Skeletal muscle tissue (tissue), 4 donors: ENCODE measurements around the gene TGFBR2. TPM values are rescaled to one million over a fixed set of nuclear protein-coding genes. Genes with fewer than 3 reads are reported as not detected.
"Not testable (repeated sequence)": the region's sequence is repeated elsewhere in the genome, so short reads cannot be mapped to it uniquely, and the experiment has no call there.

Source experiments
- H3K27ac ChIP-seq: one replicate; pipeline ENCODE4 v1.7.0; 2013; ENCODE audit warnings: mild to moderate bottlenecking, low read depth, low read length, inconsistent platforms
- H3K27me3 ChIP-seq, 3 donors: one replicate each; pipeline ENCODE4 v1.7.0; 2013; ENCODE audit warnings: low read length in 3 of 3; ENCODE audit not compliant: control insufficient read depth in 3 of 3, insufficient read depth in 3 of 3
- H3K36me3 ChIP-seq, 3 donors: one replicate each; pipeline ENCODE4 v1.7.0; 2013; ENCODE audit warnings: low read length in 3 of 3; ENCODE audit not compliant: control insufficient read depth in 3 of 3, insufficient read depth in 3 of 3
- H3K4me1 ChIP-seq, 3 donors: one replicate each; pipeline ENCODE4 v1.7.0; 2013; ENCODE audit warnings: low read length in 3 of 3, mild to moderate bottlenecking in 3 of 3; ENCODE audit not compliant: control insufficient read depth in 3 of 3, insufficient read depth in 3 of 3
- H3K4me3 ChIP-seq, 3 donors: one replicate each; pipeline ENCODE4 v1.7.0; 2013; ENCODE audit warnings: low read length in 3 of 3
- H3K9ac ChIP-seq, 3 donors: one replicate each; pipeline ENCODE4 v1.7.0; 2013; ENCODE audit warnings: low read length in 3 of 3, mild to moderate bottlenecking in 3 of 3, moderate library complexity in 2 of 3, low read depth in 1 of 3
- H3K9me3 ChIP-seq, 3 donors: one replicate each; pipeline ENCODE4 v1.7.0; 2013; ENCODE audit warnings: low read length in 3 of 3; ENCODE audit not compliant: control insufficient read depth in 3 of 3
- total RNA-seq: library from RNA; depleted of rRNA; stranded (reverse); fragments of >200 nt; gene quantifications from one replicate; pipeline ENCODE4 v1.2.3, GENCODE V29; 2014
- donor health status: Osteomylitis.

Gene TGFBR2
- total RNA-seq, 1 donor from 2014 or later, result 44.9 TPM

DNA sequence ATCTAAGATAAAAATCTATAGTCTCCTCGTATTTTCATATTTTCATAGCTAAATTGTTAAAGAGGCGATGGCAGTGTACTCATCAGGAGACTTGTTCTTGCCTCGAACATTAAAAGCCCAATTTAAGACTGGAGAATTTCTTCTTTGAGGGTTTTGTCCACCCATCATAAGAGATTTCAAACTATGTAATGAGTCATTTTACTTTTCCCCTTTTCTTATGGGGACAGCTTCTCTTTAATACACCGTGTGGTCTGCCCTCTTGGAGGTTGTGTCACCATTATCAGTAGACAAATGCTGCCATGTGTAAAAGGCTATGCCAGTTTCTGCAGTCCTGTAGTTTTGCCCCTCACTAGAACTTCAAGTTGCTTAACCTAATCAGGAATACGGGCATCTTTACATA, 16.9 kb downstream of the TGFBR2 start:
- no peak overlapping the region for H3K4me3 ChIP-seq
- H3K9me3 ChIP-seq, result no peaks in the 10 kb centered on the region
- H3K27ac ChIP-seq, result no peak overlapping the region
- no peaks in the 10 kb centered on the region for H3K27me3 ChIP-seq
- H3K4me1 ChIP-seq, result peaks cover 14 to 38% (median 23%) of the 10 kb centered on the region in 3 donors
- no peak overlapping the region for H3K9ac ChIP-seq
- H3K36me3 ChIP-seq, result no peaks in the 10 kb centered on the region

GRCh38 chr3:30624480-30624879, 18.1 kb downstream of the TGFBR2 start:
- not testable (repeated sequence) for H3K9ac ChIP-seq, H3K9me3 ChIP-seq, H3K27ac ChIP-seq, H3K36me3 ChIP-seq, H3K4me3 ChIP-seq, H3K27me3 ChIP-seq
- peaks cover 24 to 45% (median 27%) of the 10 kb centered on the region in 3 donors for H3K4me1 ChIP-seq

GRCh38 chr3:30625541-30626438, 19.4 kb downstream of the TGFBR2 start:
- Histone ChIP-seq H3K36me3 (no peaks in the 10 kb centered on the region), H3K4me3 (no peak overlapping the region), H3K4me1 (peaks cover 27 to 53% (median 37%) of the 10 kb centered on the region in 3 donors), H3K9me3 (peaks cover 0 to 2% (median 0%) of the 10 kb centered on the region in 3 donors), H3K27ac (peak overlapping the region; percentile 48), H3K9ac (no peak overlapping the region), H3K27me3 (no peaks in the 10 kb centered on the region)

DNA sequence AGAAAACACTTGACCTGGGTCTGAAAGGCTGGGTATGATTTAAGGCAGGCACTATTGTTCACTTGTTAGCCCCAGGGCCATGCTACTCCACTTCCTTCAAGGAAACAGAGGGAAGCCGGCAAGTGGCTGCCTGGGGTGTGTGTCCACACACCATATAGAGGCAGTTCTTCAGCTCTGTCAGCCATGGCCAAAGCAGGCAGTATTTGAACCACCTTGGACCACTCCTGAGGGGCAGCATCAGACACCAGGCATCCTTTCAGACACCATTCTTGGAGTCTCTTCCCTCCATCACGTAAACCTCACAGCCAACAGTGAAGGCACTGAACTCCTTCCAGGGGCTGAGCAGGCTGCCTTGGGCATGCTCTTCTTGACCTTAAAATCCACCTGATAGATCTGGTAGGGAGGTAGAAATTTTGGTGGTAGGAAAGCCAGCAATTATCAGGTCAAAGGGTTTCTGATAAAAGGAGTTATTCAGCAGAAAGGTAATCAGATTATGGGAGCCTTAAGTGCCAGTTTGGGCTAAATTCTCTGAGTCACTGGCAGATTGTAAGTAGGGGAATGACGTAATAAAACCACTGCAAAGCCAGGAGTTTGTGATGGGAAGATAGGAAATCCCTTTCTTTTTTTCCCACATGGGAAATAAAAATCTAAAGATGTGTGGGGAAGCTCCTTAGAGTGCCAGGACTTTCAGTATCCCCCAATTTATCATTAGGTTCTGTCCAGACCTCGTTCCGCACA, 20.2 kb downstream of the TGFBR2 start:
- Histone ChIP-seq H3K36me3 (no peaks in the 10 kb centered on the region), H3K27me3 (no peaks in the 10 kb centered on the region), H3K9ac (no peak overlapping the region), H3K27ac (peak overlapping the region; percentile 48), H3K9me3 (peaks cover 0 to 2% (median 0%) of the 10 kb centered on the region in 3 donors), H3K4me1 (peaks cover 27 to 57% (median 41%) of the 10 kb centered on the region in 3 donors), H3K4me3 (no peak overlapping the region)

DNA sequence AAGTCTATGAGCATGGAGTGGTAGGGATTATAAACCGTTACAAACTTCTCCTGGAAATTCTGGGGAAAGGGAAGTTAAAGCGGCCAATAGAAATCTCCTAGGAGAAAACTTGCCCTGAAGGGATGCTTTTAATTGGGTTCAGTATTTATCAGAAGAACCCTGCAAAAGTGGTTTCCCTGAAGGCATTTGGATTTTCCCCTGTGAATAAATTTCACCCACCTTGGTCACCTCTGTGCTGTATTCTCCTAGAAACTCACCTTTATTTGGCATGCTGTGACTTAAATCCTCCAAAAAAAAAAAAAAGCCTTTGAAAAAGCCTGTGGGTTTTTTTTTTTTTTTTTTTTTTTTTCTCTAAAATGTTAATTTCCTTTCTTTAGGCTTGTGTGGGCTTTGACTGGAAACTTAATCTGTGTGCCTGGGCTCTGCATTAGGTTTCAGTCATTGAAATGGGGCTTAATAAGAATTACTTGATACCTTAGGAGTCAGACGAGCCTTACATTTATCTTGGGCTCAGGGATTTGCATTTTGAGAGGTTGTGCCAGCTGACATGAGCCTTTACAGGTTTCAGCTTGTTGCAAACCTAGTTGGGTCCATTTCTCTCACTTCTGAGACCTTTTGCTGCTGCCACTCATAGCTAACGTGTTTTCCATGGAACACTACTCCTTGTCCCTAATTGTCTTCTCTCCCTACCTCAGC, 22.0 kb downstream of the TGFBR2 start:
- Histone ChIP-seq H3K36me3 (no peaks in the 10 kb centered on the region), H3K9ac (no peak overlapping the region), H3K4me1 (peaks cover 29 to 63% (median 53%) of the 10 kb centered on the region in 3 donors), H3K27ac (peak overlapping the region; percentile 59), H3K27me3 (no peaks in the 10 kb centered on the region), H3K9me3 (peaks cover 0 to 2% (median 0%) of the 10 kb centered on the region in 3 donors), H3K4me3 (peak overlapping the region in 1 of 3 donors; percentile 18)

GRCh38 chr3:30628901-30629590, 22.6 kb downstream of the TGFBR2 start:
- peak overlapping the region; percentile 59 for H3K27ac ChIP-seq
- peak overlapping the region in 1 of 3 donors; percentile 18 for H3K4me3 ChIP-seq
- peaks cover 27 to 70% (median 53%) of the 10 kb centered on the region in 3 donors for H3K4me1 ChIP-seq
- no peaks in the 10 kb centered on the region for H3K27me3 ChIP-seq
- no peaks in the 10 kb centered on the region for H3K36me3 ChIP-seq
- peaks cover 0 to 2% (median 0%) of the 10 kb centered on the region in 3 donors for H3K9me3 ChIP-seq
- H3K9ac ChIP-seq, result no peak overlapping the region

DNA sequence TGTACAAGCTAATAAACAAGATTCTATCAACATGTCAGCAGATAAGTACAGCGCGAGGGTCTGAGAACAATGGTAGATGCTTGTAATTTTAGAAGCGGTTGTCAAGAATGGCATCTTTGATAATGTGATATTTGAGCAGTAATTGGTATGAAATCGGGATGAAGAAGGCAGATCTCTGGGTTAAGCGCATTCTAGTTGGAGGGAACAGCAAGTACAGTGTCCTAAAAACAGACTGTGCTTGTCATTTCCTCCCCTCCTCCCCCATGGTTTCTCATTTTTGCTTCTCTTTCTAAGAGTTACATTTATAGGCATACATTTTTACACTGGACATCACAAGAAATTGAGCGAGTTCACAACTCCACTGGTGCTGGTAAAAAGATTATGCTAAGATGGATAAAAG, 23.3 kb downstream of the TGFBR2 start:
- peak overlapping the region; percentile 59 for H3K27ac ChIP-seq
- H3K27me3 ChIP-seq, result no peaks in the 10 kb centered on the region
- H3K4me3 ChIP-seq, result no peak overlapping the region
- H3K4me1 ChIP-seq, result peaks cover 27 to 76% (median 53%) of the 10 kb centered on the region in 3 donors
- H3K36me3 ChIP-seq, result no peaks in the 10 kb centered on the region
- peaks cover 0 to 2% (median 0%) of the 10 kb centered on the region in 3 donors for H3K9me3 ChIP-seq
- no peak overlapping the region for H3K9ac ChIP-seq

DNA sequence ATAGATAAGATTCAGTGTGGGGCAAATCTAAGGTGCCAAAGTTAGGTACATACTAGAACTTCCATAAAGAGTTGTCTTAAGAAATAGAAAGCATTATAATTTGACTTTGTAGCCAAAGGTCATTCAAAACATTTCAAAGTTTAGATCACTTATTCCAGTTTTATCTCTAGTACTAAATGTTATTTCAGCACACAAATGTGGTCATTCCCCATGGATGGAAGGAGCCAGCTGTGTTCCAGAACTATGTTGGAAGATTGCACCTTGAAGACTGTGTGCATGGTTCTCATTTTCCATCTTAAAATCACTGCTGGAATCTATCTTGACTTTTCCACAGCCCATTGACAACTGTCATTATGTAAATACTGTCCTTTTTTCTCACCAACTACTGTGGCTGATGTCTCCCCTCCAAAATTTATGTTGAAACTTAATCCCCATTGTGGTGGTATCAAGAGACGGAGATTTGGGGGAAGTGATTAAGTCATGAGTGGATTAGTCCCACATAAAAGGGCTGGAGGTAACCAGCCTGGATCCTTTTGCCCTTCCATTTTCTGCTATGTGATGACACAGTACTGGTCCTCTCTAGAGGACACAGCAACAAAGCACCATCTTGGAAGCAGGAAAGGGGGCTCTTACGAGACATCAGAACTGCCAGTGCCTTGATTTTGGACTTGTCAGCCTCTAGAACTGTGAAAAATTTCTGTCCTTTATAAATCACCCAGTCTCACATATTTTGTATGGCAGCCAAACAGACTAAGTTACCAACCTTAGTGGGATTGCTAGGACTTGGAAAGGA, 24.0 kb downstream of the TGFBR2 start:
- H3K27me3 ChIP-seq, result no peaks in the 10 kb centered on the region
- peaks cover 0 to 2% (median 0%) of the 10 kb centered on the region in 3 donors for H3K9me3 ChIP-seq
- H3K4me3 ChIP-seq, result no peak overlapping the region
- H3K9ac ChIP-seq, result no peak overlapping the region
- H3K36me3 ChIP-seq, result no peaks in the 10 kb centered on the region
- peak overlapping the region; percentile 59 for H3K27ac ChIP-seq
- peaks cover 27 to 83% (median 53%) of the 10 kb centered on the region in 3 donors for H3K4me1 ChIP-seq
